ENCODE measurements around the gene PDCD7. TPM values are rescaled to one million over a fixed set of nuclear protein-coding genes. Genes with fewer than 3 reads are reported as not detected.

The PDCD7 gene
- total RNA-seq, 1 donor from 2014 or later = 22.3 TPM

- TF ChIP-seq CTCF (IDR thresholded peaks at IDR 0.05) = no peak
- Mint-ChIP-seq H3K4me3 (ENCODE audit: unreplicated experiment) (no peak overlapping the region), H3K27ac (ENCODE audit: unreplicated experiment) (no peak overlapping the region), H3K4me1 (ENCODE audit: unreplicated experiment) (peaks cover 35% of the 10 kb centered on the region), H3K36me3 (ENCODE audit: unreplicated experiment) (no peaks in the 10 kb centered on the region), H3K27me3 (ENCODE audit: unreplicated experiment) (peaks cover 23% of the 10 kb centered on the region), H3K9me3 (ENCODE audit: unreplicated experiment) (no peaks in the 10 kb centered on the region)
- no peak for DNase-seq (ENCODE audit: extremely low spot score, unreplicated experiment)
These were observed 46.9 kb downstream of the PDCD7 start for GRCh38 chr15:65086680-65087111.

- peaks cover 35% of the 10 kb centered on the region for H3K4me1 Mint-ChIP-seq (ENCODE audit: unreplicated experiment)
- no peaks in the 10 kb centered on the region for H3K9me3 Mint-ChIP-seq (ENCODE audit: unreplicated experiment)
- peak; percentile 50 for TF ChIP-seq CTCF (IDR thresholded peaks at IDR 0.05)
- H3K4me3 Mint-ChIP-seq (ENCODE audit: unreplicated experiment) = no peak overlapping the region
- no peaks in the 10 kb centered on the region for H3K36me3 Mint-ChIP-seq (ENCODE audit: unreplicated experiment)
- no peak for DNase-seq (ENCODE audit: extremely low spot score, unreplicated experiment)
- H3K27ac Mint-ChIP-seq (ENCODE audit: unreplicated experiment) = no peak overlapping the region
- H3K27me3 Mint-ChIP-seq (ENCODE audit: unreplicated experiment) = peaks cover 24% of the 10 kb centered on the region
These were observed 47.5 kb downstream of the PDCD7 start for GRCh38 chr15:65085990-65086679.

GRCh38 chr15:65085207-65085753 lies 48.3 kb downstream of the PDCD7 start:
- TF ChIP-seq CTCF (IDR thresholded peaks at IDR 0.05) = no peak
- Mint-ChIP-seq H3K4me1 (ENCODE audit: unreplicated experiment) (peaks cover 35% of the 10 kb centered on the region), H3K27me3 (ENCODE audit: unreplicated experiment) (peaks cover 31% of the 10 kb centered on the region), H3K36me3 (ENCODE audit: unreplicated experiment) (no peaks in the 10 kb centered on the region), H3K4me3 (ENCODE audit: unreplicated experiment) (no peak overlapping the region), H3K9me3 (ENCODE audit: unreplicated experiment) (no peaks in the 10 kb centered on the region), H3K27ac (ENCODE audit: unreplicated experiment) (no peak overlapping the region)
- DNase-seq (ENCODE audit: extremely low spot score, unreplicated experiment) = no peak

GRCh38 chr15:65084500-65085206 lies 49.0 kb downstream of the PDCD7 start:
- peaks cover 31% of the 10 kb centered on the region for H3K27me3 Mint-ChIP-seq (ENCODE audit: unreplicated experiment)
- H3K36me3 Mint-ChIP-seq (ENCODE audit: unreplicated experiment) = no peaks in the 10 kb centered on the region
- DNase-seq (ENCODE audit: extremely low spot score, unreplicated experiment) = no peak
- H3K4me3 Mint-ChIP-seq (ENCODE audit: unreplicated experiment) = no peak overlapping the region
- TF ChIP-seq CTCF (IDR thresholded peaks at IDR 0.05) = no peak
- peaks cover 35% of the 10 kb centered on the region for H3K4me1 Mint-ChIP-seq (ENCODE audit: unreplicated experiment)
- H3K9me3 Mint-ChIP-seq (ENCODE audit: unreplicated experiment) = no peaks in the 10 kb centered on the region
- H3K27ac Mint-ChIP-seq (ENCODE audit: unreplicated experiment) = no peak overlapping the region

GRCh38 chr15:65083262-65083701 lies 50.3 kb downstream of the PDCD7 start:
- H3K4me3 Mint-ChIP-seq (ENCODE audit: unreplicated experiment) = no peak overlapping the region
- peaks cover 34% of the 10 kb centered on the region for H3K27me3 Mint-ChIP-seq (ENCODE audit: unreplicated experiment)
- TF ChIP-seq CTCF (IDR thresholded peaks at IDR 0.05) = peak; percentile 62
- H3K9me3 Mint-ChIP-seq (ENCODE audit: unreplicated experiment) = no peaks in the 10 kb centered on the region
- DNase-seq (ENCODE audit: extremely low spot score, unreplicated experiment) = no peak
- peaks cover 33% of the 10 kb centered on the region for H3K4me1 Mint-ChIP-seq (ENCODE audit: unreplicated experiment)
- H3K27ac Mint-ChIP-seq (ENCODE audit: unreplicated experiment) = no peak overlapping the region
- H3K36me3 Mint-ChIP-seq (ENCODE audit: unreplicated experiment) = no peaks in the 10 kb centered on the region
